ENCODE results near the gene ZNF555.
"Not testable (repeated sequence)": the region's sequence is repeated elsewhere in the genome, so short reads cannot be mapped to it uniquely, and the experiment has no call there.

Gene ZNF555

GRCh38 chr19:2814426-2814825 is 26.8 kb upstream of the ZNF555 start:
- H3K36me3 ChIP-seq (ENCODE audit: low read depth), result peaks cover 7% of the 10 kb centered on the region; the same call in 1 of the 2 replicates
- H3K27ac ChIP-seq (ENCODE audit: poor library complexity, severe bottlenecking), result no peak overlapping the region
- TF ChIP-seq CTCF (IDR thresholded peaks at IDR 0.05; ENCODE audit: poor library complexity, severe bottlenecking), result no peak
- H3K4me1 ChIP-seq (ENCODE audit: insufficient read depth, poor library complexity, severe bottlenecking), result no peaks in the 10 kb centered on the region
- DNase-seq (ENCODE audit: low spot score) (no peak), ATAC-seq (ENCODE audit: low read depth) (no peak)
- H3K4me3 ChIP-seq (ENCODE audit: severe bottlenecking), result no peak overlapping the region
- no peaks in the 10 kb centered on the region for H3K9me3 ChIP-seq (ENCODE audit: severe bottlenecking)
- H3K27me3 ChIP-seq (ENCODE audit: insufficient read depth, poor library complexity, severe bottlenecking), result no peaks in the 10 kb centered on the region

GRCh38 chr19:2815191-2815614 is 26.1 kb upstream of the ZNF555 start:
- Histone ChIP-seq H3K4me1 (ENCODE audit: insufficient read depth, poor library complexity, severe bottlenecking) (no peaks in the 10 kb centered on the region), H3K36me3 (ENCODE audit: low read depth) (0 out of 2 replicates have a peak, but pooled peaks cover 5% of the 10 kb centered on the region), H3K9me3 (ENCODE audit: severe bottlenecking) (no peaks in the 10 kb centered on the region), H3K27me3 (ENCODE audit: insufficient read depth, poor library complexity, severe bottlenecking) (no peaks in the 10 kb centered on the region), H3K4me3 (ENCODE audit: severe bottlenecking) (no peak overlapping the region), H3K27ac (ENCODE audit: poor library complexity, severe bottlenecking) (no peak overlapping the region)
- TF ChIP-seq CTCF (IDR thresholded peaks at IDR 0.05; ENCODE audit: poor library complexity, severe bottlenecking), result no peak
- DNase-seq (ENCODE audit: low spot score) (no peak), ATAC-seq (ENCODE audit: low read depth) (no peak)

GRCh38 chr19:2815923-2816322 is 25.4 kb upstream of the ZNF555 start:
- no peaks in the 10 kb centered on the region for H3K4me1 ChIP-seq (ENCODE audit: insufficient read depth, poor library complexity, severe bottlenecking)
- ATAC-seq (ENCODE audit: low read depth), result no peak
- H3K4me3 ChIP-seq (ENCODE audit: severe bottlenecking), result no peak overlapping the region
- no peaks in the 10 kb centered on the region for H3K9me3 ChIP-seq (ENCODE audit: severe bottlenecking)
- TF ChIP-seq CTCF (IDR thresholded peaks at IDR 0.05; ENCODE audit: poor library complexity, severe bottlenecking), result no peak
- no peak overlapping the region for H3K27ac ChIP-seq (ENCODE audit: poor library complexity, severe bottlenecking)
- no peaks in the 10 kb centered on the region for H3K27me3 ChIP-seq (ENCODE audit: insufficient read depth, poor library complexity, severe bottlenecking)
- 0 out of 2 replicates have a peak, but pooled peaks cover 3% of the 10 kb centered on the region for H3K36me3 ChIP-seq (ENCODE audit: low read depth)
- no peak for DNase-seq (ENCODE audit: low spot score)

- ATAC-seq (ENCODE audit: low read depth), result no peak
These were observed 24.6 kb upstream of the ZNF555 start for GRCh38 chr19:2816641-2817040.

GRCh38 chr19:2817237-2817829 is 23.9 kb upstream of the ZNF555 start:
- H3K4me1 ChIP-seq (ENCODE audit: insufficient read depth, poor library complexity, severe bottlenecking); H3K36me3 ChIP-seq (ENCODE audit: low read depth); H3K27ac ChIP-seq (ENCODE audit: poor library complexity, severe bottlenecking); ATAC-seq (ENCODE audit: low read depth); H3K9me3 ChIP-seq (ENCODE audit: severe bottlenecking); H3K27me3 ChIP-seq (ENCODE audit: insufficient read depth, poor library complexity, severe bottlenecking); H3K4me3 ChIP-seq (ENCODE audit: severe bottlenecking); DNase-seq (ENCODE audit: low spot score): not testable (repeated sequence)

More at GRCh38 chr19:2816641-2817040, 24.6 kb upstream of the ZNF555 start:
- H3K27me3 ChIP-seq (ENCODE audit: insufficient read depth, poor library complexity, severe bottlenecking), result no peaks in the 10 kb centered on the region
- DNase-seq (ENCODE audit: low spot score), result no peak
- H3K9me3 ChIP-seq (ENCODE audit: severe bottlenecking), result no peaks in the 10 kb centered on the region
- no peak overlapping the region for H3K4me3 ChIP-seq (ENCODE audit: severe bottlenecking)
- TF ChIP-seq CTCF (IDR thresholded peaks at IDR 0.05; ENCODE audit: poor library complexity, severe bottlenecking), result no peak
- H3K4me1 ChIP-seq (ENCODE audit: insufficient read depth, poor library complexity, severe bottlenecking), result no peaks in the 10 kb centered on the region
- H3K27ac ChIP-seq (ENCODE audit: poor library complexity, severe bottlenecking), result no peak overlapping the region
- H3K36me3 ChIP-seq (ENCODE audit: low read depth), result no peaks in the 10 kb centered on the region
